Measurements from ENCODE around the gene STARD7.

The STARD7 gene

DNA sequence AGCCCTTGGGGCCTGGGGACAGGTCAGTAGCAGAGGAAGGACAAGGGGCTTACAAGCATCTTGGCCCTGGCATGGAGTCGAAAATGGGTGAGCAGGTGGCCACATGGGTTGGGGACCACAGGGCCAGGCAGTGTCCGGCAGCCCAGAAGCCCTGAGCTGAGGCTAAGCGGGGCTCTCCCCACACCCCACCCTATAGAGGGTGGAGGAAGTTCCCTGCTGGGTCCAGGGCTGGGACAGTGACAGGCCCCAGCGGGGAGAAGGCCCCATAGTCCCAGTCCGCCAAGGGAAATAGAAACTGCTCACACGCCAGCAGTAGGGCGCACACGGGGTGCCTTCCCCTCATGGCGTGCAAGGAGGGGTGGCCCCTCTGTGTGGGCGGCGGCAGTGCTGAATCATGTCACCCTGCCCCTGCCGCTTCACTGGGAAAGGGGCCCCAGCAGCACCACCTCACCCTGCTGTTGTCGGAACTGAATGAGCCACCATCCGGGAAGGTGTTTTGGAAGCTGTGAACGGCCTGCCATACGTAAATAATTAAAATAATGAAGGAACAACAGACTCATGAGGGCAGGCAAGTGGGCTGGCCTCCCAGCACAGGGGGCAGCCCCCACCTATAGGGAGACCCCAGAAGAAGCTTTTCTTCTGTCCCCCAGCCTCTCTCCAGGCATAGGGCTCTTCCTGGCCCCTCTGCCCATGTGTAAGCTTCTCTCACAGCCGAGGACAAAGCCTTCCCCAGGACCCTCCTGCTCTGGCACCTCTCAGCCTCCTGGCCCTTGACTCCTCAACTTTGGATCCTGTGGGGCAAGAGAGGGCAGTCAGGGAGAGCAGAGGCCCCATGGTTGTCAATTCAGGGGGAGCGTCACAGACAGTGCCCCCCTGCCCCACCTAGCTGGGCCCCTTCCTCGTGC is 50.7 kb downstream of the STARD7 start:
- no peaks in the 10 kb centered on the region for H3K4me1 ChIP-seq (ENCODE audit: insufficient read depth, low read length)
- no peak overlapping the region for H3K27ac ChIP-seq (ENCODE audit: low read depth, low read length)
- no peak overlapping the region for H3K9ac ChIP-seq (ENCODE audit: low read length)
- no peaks in the 10 kb centered on the region for H3K36me3 ChIP-seq (ENCODE audit: insufficient read depth, low read length)
- H3K4me3 ChIP-seq (ENCODE audit: low read depth in 1 of 2, low read length in 2 of 2) = no peak overlapping the region
- no peaks in the 10 kb centered on the region for H3K27me3 ChIP-seq (ENCODE audit: control insufficient read depth in 1 of 2, insufficient read depth in 2 of 2, low read length in 2 of 2)
- H3K9me3 ChIP-seq (ENCODE audit: low read length) = no peaks in the 10 kb centered on the region

DNA sequence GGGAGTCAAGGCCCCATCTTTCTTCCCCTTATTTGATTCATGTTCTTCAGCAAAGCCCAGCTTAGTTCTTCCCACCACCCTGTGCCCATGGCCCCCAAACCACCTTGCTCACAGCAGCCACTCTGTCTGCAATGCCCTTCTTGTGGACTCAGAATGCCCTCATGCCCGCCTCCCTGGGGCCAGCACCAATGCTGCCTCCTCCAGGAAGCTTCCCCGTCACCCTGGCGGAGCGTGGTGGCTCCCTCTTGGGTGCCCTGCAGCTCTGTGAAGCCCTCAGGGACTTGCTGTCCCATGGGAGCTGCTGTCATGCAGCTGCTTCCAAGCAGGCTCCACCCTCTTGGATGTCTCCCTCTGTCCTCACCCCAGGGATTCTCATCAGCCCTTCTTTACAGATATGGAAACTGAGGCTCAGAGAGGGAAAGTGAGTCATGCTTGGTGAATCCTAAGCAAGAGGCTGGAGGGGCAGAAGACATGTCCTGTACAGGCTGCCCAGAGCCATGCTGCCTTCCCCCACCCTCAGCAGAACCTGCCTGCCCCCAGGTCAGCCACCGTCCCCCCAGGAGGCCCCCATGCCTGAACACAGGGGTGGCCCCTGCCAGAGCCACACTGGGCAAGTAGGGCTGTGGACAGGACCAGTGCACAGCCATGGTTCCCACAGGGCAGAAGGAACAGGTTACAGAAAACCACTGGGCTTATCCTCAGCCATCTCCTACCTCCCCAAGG is 51.5 kb downstream of the STARD7 start:
- no peaks in the 10 kb centered on the region for H3K27me3 ChIP-seq (ENCODE audit: control insufficient read depth in 1 of 2, insufficient read depth in 2 of 2, low read length in 2 of 2)
- no peaks in the 10 kb centered on the region for H3K4me1 ChIP-seq (ENCODE audit: insufficient read depth, low read length)
- no peaks in the 10 kb centered on the region for H3K9me3 ChIP-seq (ENCODE audit: low read length)
- H3K27ac ChIP-seq (ENCODE audit: low read depth, low read length) = no peak overlapping the region
- H3K36me3 ChIP-seq (ENCODE audit: insufficient read depth, low read length) = no peaks in the 10 kb centered on the region
- no peak overlapping the region for H3K9ac ChIP-seq (ENCODE audit: low read length)
- no peak overlapping the region for H3K4me3 ChIP-seq (ENCODE audit: low read depth in 1 of 2, low read length in 2 of 2)

DNA sequence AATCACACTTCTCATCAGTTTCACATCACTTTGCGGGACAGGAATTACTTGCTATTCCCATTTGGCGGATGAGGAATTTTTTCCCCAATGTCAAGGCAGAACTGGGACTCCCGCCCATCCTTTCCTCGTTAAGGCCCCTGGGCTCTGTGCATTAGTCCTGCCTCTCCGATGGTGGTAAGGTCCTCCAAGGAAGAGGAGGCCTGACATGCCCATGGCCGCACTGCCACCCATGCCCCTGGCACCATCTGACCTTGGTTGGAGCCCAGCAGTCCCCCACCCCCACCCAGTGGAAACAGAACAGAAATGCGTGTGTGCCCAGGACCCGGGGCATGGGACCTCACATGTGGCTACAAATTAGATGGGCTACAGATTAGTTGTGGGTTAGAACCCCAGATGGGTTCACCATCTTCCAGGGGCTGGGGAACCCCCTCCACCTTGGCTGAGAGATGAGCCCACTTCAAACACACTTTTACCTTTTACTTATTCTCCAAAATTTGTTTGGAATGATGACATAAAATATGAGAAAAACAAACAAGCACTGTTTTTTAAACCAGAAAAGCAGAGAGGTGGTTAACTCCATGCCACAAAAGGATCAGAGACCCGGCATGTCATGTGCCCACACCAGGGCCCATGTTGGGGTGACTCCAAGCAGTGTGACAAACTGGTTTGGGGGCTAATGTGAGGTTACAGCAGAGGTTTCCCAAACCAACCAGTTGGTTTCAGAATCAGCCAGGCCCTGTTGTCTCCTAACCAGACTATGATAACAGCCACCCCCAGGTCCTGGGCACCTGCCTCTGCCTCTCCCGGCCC is 52.4 kb downstream of the STARD7 start:
- Histone ChIP-seq H3K9ac (ENCODE audit: low read length) (no peak overlapping the region), H3K36me3 (ENCODE audit: insufficient read depth, low read length) (no peaks in the 10 kb centered on the region), H3K27me3 (ENCODE audit: control insufficient read depth in 1 of 2, insufficient read depth in 2 of 2, low read length in 2 of 2) (no peaks in the 10 kb centered on the region), H3K9me3 (ENCODE audit: low read length) (no peaks in the 10 kb centered on the region), H3K27ac (ENCODE audit: low read depth, low read length) (no peak overlapping the region), H3K4me3 (ENCODE audit: low read depth in 1 of 2, low read length in 2 of 2) (no peak overlapping the region), H3K4me1 (ENCODE audit: insufficient read depth, low read length) (no peaks in the 10 kb centered on the region)

DNA sequence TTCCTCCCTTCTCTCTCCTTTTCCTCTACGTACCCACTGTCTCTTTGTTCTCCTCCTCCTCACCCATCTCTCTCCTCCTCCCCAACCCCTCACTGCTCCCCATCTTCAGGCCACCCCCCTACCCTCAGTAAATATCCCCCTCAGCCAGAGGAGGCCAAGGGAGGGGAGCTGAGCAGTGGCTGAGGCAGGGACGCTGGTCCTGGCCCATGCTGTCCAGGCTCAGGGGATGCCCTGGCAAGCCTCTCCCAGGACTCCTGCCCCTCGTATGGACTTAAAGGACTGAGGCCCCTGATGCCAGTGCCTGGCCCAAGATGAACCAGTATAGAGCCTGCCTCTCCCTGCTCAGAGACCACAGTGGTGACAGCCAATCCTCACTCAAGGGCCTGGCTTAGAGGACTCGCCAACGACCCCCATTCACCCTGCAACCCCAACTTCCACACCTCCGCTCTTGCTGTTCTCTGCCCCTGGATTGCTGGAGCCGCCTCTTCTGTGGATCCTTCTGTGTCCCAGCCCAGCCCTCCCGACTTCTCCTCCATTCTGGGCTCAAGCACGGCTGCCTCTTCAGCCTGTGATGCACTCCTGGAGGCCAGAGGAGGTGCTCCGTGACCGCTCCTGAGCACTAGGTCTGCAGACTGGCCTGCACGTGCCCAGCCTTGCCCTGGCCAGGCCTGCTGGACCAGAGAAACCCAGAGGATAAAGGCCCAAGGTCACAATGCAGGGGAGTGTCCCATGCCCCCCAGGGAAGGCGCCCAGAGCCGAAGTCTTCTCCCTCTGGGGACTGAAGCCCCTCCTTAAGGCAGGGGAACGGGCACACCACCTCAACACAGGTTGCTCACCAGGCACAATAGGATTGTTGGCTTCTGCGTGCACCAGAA is 53.9 kb downstream of the STARD7 start:
- no peaks in the 10 kb centered on the region for H3K36me3 ChIP-seq (ENCODE audit: insufficient read depth, low read length)
- no peaks in the 10 kb centered on the region for H3K4me1 ChIP-seq (ENCODE audit: insufficient read depth, low read length)
- no peaks in the 10 kb centered on the region for H3K9me3 ChIP-seq (ENCODE audit: low read length)

DNA sequence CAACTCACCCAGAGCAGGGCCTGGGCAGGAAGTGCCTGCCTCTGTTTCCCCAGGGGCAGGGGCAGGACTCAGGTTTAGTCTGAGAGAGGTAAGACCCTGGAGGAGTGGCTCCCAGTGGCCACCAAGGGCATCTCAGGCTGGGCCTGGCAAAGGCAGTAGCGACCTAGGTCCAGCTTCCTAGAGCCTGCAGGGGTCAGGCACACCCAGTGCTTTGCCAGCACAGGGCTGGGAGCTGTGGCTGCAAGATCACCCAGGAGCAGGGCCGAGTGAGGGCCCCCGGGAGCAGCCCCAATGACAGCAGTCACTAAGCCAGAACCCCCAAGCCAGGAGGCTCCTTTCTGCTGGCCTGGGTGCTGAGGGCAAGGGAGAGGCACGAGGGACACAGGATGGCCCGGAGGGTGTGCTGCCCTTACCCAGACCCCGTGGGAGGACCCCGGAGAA is 54.6 kb downstream of the STARD7 start:
- no peaks in the 10 kb centered on the region for H3K9me3 ChIP-seq (ENCODE audit: low read length)

More for the DNA sequence above, 53.9 kb downstream of the STARD7 start:
- Histone ChIP-seq H3K27me3 (ENCODE audit: control insufficient read depth in 1 of 2, insufficient read depth in 2 of 2, low read length in 2 of 2) (no peaks in the 10 kb centered on the region), H3K4me3 (ENCODE audit: low read depth in 1 of 2, low read length in 2 of 2) (no peak overlapping the region), H3K9ac (ENCODE audit: low read length) (no peak overlapping the region), H3K27ac (ENCODE audit: low read depth, low read length) (no peak overlapping the region)

DNA sequence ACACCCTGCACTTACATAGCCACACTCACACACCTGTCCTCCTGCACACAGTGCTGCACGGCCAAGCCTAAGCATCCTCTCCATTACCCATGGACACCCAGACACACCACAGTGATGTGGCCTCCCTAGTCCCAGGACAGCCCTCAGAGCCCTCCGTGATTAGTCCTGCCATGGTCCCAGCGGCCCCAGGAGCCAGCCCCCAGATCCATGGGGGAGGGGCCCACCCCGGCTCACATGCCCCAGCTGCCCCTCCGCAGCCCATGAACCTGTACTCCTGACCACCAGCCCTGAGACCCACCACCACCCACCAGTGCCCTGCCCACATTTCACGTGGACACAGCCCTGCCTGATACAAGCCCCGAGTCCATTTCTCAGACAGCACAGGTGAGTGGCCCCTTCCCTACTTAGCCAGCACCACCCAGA is 55.3 kb downstream of the STARD7 start:
- H3K4me1 ChIP-seq (ENCODE audit: insufficient read depth, low read length) = no peaks in the 10 kb centered on the region
- no peaks in the 10 kb centered on the region for H3K36me3 ChIP-seq (ENCODE audit: insufficient read depth, low read length)
- no peak overlapping the region for H3K27ac ChIP-seq (ENCODE audit: low read depth, low read length)
- no peak overlapping the region for H3K4me3 ChIP-seq (ENCODE audit: low read depth in 1 of 2, low read length in 2 of 2)
- no peaks in the 10 kb centered on the region for H3K27me3 ChIP-seq (ENCODE audit: control insufficient read depth in 1 of 2, insufficient read depth in 2 of 2, low read length in 2 of 2)
- no peaks in the 10 kb centered on the region for H3K9me3 ChIP-seq (ENCODE audit: low read length)
- no peak overlapping the region for H3K9ac ChIP-seq (ENCODE audit: low read length)

More for the DNA sequence above, 54.6 kb downstream of the STARD7 start:
- Histone ChIP-seq H3K9ac (ENCODE audit: low read length) (no peak overlapping the region), H3K36me3 (ENCODE audit: insufficient read depth, low read length) (no peaks in the 10 kb centered on the region), H3K4me3 (ENCODE audit: low read depth in 1 of 2, low read length in 2 of 2) (no peak overlapping the region), H3K27me3 (ENCODE audit: control insufficient read depth in 1 of 2, insufficient read depth in 2 of 2, low read length in 2 of 2) (no peaks in the 10 kb centered on the region), H3K4me1 (ENCODE audit: insufficient read depth, low read length) (no peaks in the 10 kb centered on the region), H3K27ac (ENCODE audit: low read depth, low read length) (no peak overlapping the region)

DNA sequence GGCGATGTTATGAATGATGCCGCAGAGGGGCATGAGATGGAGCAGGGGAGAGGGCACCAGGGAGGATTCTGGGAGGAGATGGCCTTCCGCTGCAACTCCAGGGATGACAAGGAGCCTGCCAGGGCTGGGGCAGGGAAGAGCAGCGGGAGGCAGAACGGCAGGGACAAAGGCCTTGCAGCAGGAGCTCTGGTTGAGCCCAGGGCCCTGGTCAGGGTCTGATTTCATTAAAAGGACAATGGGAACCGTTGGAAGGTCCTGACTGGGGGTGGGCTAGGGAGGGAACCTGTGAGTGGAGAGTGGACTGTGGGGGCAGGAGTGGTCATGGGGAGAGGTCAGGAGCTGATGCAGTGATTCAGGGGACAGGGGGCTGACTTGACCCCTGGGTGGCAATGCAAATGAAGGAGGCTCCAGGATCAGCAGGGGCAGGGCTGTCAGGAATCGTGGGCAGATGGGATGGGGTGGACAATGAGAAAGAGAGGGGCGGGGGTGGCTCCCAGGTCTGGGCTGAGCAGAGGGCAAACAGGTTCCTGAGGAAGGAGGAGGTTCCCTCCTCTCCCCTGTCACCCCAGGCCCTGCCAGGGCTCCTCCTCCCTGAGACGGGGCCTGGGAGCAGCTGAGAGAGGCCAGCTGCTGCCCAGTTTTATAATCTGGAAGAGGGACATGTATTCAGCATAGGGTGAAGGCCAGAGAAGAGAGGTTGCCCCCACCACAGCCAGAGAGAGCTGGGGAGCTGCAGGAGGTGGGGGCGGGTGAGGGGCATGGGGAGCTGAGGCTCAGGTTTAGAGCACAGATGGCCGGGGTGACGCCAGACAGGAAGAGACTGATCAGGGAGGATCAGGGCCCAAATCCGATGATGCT is 56.1 kb downstream of the STARD7 start:
- Histone ChIP-seq H3K4me3 (ENCODE audit: low read depth in 1 of 2, low read length in 2 of 2) (no peak overlapping the region), H3K36me3 (ENCODE audit: insufficient read depth, low read length) (no peaks in the 10 kb centered on the region), H3K27me3 (ENCODE audit: control insufficient read depth in 1 of 2, insufficient read depth in 2 of 2, low read length in 2 of 2) (no peaks in the 10 kb centered on the region), H3K9ac (ENCODE audit: low read length) (no peak overlapping the region), H3K9me3 (ENCODE audit: low read length) (no peaks in the 10 kb centered on the region), H3K4me1 (ENCODE audit: insufficient read depth, low read length) (no peaks in the 10 kb centered on the region), H3K27ac (ENCODE audit: low read depth, low read length) (no peak overlapping the region)

DNA sequence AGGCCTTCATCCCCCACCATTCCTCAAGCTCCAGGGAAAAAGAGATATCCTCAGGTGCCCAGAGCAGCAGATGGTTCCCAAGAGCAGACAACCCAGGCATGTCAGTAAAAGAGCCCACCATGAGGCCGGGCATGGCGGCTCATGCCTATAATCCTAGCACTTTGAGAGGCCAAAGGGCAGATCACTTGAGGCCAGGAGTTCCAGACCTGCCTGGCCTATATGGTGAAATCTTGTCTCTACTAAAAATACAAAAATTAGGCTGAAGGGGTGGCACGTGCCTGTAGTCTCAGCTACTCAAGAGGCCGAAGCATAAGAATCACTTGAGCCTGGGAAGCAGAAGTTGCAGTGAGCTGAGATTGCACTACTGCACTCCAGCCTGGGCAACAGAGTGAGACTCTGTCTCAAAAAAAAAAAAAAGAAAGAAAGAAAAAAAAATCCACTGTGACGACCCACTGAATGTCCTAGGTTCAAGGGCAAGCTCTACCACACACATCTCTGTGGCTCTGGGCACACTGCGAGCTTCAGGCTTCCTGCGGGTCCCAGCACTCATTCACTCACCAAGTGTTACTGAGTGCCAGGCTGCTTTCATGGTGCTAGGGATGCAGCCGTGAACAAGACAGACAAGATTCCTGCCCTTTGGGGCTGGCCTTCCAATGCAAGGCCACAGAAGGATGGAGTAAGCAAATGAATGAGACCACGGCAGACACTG is 56.9 kb downstream of the STARD7 start:
- no peak overlapping the region for H3K4me3 ChIP-seq (ENCODE audit: low read depth in 1 of 2, low read length in 2 of 2)
- H3K27ac ChIP-seq (ENCODE audit: low read depth, low read length) = no peak overlapping the region
- H3K27me3 ChIP-seq (ENCODE audit: control insufficient read depth in 1 of 2, insufficient read depth in 2 of 2, low read length in 2 of 2) = no peaks in the 10 kb centered on the region
- no peaks in the 10 kb centered on the region for H3K4me1 ChIP-seq (ENCODE audit: insufficient read depth, low read length)
- no peak overlapping the region for H3K9ac ChIP-seq (ENCODE audit: low read length)
- H3K9me3 ChIP-seq (ENCODE audit: low read length) = no peaks in the 10 kb centered on the region
- H3K36me3 ChIP-seq (ENCODE audit: insufficient read depth, low read length) = no peaks in the 10 kb centered on the region

DNA sequence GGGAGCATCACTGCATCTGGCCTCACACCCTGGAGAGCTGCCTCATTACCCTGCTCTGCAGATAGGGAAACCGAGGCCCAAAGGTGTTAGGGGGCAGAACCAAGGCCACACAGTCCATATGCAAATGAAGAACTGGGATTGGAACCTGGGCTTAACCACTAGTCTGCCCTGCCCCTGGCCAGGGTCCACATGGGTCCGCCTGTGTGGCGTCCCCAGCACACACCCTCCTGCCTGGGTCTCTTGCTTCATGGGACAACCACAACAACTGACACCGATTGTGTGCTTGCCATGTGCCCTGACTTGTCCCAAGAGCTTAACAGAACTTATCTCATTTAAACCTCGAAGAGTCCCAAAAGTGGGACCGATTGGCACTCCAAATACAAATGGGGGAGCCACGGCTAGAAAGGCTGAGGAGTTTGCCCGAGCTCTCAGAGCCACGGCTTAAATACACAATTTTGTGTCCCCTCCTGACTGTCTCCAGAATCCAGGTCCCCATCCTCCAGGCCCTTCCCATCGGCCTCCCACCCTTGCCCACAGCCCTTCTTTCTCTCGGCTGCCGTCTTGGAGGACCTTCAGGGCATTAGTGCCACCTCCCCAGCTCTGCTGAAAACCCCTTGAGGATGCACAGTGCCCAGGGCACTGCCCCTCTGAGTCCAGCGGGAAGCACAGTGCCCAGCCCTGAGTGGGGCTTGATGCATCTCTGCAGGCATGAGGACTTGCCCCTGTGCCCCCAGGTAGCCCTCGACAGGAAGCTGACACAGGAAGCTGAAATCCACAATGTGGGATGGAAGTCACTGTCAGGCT is 57.6 kb downstream of the STARD7 start:
- Histone ChIP-seq H3K4me1 (ENCODE audit: insufficient read depth, low read length) (no peaks in the 10 kb centered on the region), H3K36me3 (ENCODE audit: insufficient read depth, low read length) (no peaks in the 10 kb centered on the region), H3K4me3 (ENCODE audit: low read depth in 1 of 2, low read length in 2 of 2) (no peak overlapping the region), H3K9ac (ENCODE audit: low read length) (no peak overlapping the region), H3K9me3 (ENCODE audit: low read length) (no peaks in the 10 kb centered on the region), H3K27ac (ENCODE audit: low read depth, low read length) (no peak overlapping the region), H3K27me3 (ENCODE audit: control insufficient read depth in 1 of 2, insufficient read depth in 2 of 2, low read length in 2 of 2) (no peaks in the 10 kb centered on the region)
